ENCODE measurements around the gene DOCK1.

The DOCK1 gene

DNA sequence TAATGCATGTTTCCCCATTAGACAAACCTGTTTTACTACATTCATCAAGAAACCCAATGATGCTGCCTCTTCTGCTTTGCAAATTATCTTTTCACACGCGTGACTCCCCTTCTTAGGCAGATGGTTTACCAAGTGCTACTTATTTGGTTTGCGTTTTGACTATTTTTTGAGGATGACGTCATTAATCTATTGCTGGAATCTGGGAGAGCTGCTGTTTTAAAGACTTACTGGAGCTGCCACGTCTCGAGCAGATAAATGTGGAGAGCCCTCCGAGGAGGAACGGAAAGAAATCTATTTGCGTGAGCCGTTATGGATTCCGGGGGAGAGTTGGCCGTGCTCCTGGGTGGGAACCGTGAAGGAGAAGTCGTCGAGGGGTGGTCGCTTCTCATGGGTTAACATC is 271.4 kb downstream of the DOCK1 start:
- no peak for DNase-seq (ENCODE audit: low read depth in 3 of 3)

DNA sequence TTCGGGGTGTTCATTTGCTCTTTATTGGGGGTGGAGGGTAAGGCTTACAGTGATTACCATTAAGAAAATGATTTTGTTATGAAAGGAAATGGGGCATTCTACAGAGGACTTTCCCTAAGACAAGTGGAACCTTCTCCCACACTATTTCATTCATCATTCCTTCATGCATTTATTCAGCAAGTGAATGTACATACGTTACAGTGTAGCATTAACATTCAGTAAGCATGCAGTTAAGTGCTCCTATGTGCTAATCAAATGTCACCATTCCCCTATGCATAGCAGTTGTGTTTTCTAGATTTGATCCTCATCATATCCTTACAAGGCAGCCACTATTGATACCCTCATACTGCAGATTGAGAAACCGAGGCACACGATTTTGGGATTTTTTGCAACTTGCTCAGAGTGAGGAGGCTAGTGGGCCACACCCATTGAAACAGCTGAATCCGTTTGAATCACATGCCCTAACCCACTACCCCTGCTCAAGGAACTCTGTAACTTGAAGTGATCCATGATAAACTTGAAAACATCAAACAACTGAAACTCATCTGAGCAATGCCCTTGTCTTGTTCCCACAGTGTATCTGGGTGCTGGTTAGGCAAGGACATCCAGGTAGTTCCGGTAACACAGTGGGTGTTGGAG is 274.5 kb downstream of the DOCK1 start:
- DNase-seq (ENCODE audit: low read depth in 3 of 3), result no peak

DNA sequence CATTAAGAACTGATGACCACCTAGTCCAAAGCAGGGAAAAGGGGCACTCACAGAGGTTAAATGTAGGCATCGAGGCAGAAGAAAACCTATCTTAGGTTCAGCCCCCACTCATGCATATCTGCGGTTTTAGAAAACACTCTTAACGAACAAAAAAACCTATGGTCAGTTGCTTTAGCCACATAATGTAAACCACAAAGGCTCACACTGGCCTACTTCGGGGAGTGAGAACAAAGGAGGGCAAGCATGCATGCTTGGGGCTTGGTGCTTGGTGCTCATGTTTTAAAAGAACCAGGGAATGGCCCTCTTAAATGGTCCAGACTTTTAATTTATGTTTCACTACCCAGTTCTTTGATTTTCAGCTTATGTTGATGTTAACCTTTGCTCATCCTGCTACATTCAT is 276.9 kb downstream of the DOCK1 start:
- no peak for DNase-seq (ENCODE audit: low read depth in 3 of 3)

DNA sequence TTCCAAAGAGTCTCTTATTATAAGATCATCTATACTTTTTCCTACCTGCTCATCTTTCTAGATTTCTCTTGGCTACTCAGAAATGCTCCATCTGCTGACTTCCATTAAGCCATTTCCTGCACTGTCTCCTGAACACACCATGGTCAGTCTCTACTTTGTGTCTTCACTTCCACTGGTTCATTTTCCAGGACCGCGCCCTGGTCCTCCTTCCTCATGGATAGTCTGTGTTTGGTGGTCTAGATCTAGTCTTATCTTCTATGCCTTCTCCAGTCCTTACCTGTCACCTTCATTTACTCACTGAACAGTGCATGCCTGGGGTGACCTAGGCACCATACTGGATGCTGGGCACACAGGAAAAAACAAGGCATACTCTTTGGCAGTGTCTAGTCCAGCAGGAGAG is 279.4 kb downstream of the DOCK1 start:
- no peak for DNase-seq (ENCODE audit: low read depth in 3 of 3)

DNA sequence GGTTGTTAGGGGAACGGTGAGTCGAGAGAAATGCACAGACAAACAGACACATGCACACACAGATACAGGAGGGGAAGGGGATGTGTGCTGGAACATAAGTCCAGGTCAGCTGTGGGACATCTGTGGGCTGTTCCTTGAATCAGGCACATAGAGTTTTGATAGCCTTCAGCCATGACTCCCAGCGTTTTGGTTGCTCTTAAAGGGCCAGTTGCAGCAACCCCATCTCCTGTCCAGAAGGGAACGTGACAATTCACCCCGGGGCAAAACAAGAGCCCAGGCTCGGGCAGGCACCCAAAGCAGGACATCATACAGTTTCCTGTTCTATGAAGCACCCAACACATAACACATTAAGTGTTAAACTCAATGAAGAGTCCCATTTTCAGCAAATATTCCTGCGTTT is 281.6 kb downstream of the DOCK1 start:
- no peak for DNase-seq (ENCODE audit: low read depth in 3 of 3)

DNA sequence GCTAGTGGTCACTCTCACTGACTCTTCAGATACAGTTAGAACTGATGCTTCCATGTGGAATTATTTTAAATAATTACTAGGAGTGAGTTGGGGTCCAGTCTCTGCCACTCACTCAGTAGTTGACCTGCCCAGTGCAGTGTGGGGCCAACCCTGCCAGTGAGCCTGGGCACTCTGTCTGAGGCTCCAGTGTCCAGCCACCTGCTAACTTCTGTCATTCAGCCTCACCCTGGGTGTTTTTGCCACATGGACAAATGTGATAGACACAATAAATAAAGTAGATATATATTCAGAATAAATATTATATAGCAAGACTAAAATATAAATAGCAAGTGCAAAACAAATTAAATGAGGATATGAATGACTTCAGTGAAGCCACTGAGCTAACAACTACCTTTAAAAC is 284.0 kb downstream of the DOCK1 start:
- DNase-seq (ENCODE audit: low read depth in 3 of 3), result no peak

DNA sequence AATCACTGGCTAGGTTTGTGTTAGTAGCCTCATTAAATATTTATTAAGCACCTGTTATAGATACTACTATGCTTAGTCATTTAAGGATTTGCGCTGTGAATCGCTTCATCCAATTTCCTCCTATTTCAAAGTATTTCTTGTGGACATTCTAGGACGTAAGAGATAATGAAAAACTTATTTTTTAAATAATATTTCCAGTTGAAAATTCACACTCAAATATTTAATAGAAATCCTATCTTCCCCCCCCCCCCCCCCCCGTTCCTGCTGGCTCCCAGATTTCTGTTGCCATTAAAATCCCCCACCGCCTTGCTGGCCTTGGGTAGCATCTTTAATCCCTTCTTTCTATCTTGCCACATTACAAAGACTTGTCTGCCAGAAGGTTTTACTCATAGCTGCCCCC is 285.2 kb downstream of the DOCK1 start:
- no peak for DNase-seq (ENCODE audit: low read depth in 3 of 3)

DNA sequence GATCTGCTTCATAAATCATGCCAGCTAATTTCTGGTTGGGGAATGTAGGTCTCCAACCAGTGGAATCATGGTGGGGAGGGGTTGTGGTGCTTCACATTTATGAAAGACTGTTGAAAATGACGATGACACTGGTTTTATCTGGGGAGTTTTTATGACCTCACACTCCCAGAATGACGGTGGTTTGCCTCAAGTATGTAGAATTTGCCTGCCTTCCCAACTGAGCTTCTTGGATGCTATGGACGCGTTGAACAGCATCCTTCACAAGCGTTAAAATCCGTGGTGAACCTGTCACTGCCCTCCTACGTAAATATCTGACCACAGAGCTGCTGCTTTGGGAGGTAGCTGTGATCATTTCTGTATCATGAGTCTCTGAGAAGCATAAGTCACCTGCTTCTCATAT is 287.9 kb downstream of the DOCK1 start:
- no peak for DNase-seq (ENCODE audit: low read depth in 3 of 3)

DNA sequence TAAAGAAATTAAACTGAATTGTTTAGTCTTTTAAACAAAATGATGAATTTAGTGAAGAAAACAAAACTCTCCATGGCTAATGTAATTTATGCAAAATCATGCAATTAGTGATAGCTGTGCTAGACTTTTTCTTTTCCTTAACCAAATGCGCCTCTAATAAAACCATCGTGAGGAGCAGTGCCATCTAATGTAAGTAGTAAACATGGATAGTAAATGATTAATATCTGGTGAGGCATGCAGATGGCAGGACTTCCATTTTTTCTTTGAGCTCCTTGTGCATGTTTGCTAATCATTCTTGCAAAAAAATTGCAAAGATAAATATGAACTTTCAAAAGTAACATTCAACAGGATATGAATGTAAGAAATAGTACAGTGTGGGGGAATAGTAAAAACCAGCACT is 288.9 kb downstream of the DOCK1 start:
- DNase-seq (ENCODE audit: low read depth in 3 of 3), result no peak

DNA sequence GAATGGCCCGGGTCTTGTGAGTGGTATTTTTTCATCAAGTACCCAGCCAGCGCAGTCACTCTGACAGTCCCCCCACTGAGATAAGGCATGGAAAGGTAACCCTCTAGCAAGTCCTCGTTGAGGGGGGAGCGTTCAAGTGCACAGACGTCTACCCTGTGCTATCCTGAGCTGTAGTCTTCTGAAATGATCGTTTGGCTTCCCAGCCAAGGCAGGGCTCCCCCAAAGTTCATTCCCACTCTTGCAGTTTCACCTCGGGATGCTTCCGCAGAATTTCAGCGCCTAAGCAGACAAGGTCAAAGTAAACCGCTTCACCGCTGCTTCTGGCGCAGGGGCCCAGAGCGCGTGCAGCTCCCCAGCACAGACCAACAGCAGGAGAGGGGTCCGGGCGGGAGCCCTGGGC is 289.4 kb downstream of the DOCK1 start:
- DNase-seq (ENCODE audit: low read depth in 3 of 3), result no peak

DNA sequence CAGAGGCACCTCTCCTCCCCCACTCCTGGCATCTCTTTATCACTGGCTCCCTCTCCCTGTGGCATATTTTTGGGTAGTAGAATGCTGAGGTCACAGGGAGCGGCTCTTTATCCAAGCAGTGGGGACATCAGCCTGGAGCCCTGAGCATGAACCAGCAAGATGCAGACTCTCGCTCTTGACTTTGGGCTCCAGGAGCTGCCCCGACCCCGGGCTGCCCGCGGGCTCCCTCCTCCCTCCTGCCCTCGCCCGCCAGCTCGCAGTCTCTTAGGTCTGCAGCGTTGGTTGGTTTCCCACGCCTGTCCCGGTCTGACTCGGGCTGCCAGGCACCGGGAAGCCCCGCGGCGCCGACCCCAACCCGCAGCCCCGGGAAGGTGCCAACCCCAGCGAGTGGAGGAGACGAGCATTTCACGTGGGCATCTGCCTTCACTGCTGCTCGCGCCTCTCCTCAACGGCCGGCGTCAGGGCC is 289.8 kb downstream of the DOCK1 start:
- DNase-seq (ENCODE audit: low read depth in 3 of 3), result no peak

DNA sequence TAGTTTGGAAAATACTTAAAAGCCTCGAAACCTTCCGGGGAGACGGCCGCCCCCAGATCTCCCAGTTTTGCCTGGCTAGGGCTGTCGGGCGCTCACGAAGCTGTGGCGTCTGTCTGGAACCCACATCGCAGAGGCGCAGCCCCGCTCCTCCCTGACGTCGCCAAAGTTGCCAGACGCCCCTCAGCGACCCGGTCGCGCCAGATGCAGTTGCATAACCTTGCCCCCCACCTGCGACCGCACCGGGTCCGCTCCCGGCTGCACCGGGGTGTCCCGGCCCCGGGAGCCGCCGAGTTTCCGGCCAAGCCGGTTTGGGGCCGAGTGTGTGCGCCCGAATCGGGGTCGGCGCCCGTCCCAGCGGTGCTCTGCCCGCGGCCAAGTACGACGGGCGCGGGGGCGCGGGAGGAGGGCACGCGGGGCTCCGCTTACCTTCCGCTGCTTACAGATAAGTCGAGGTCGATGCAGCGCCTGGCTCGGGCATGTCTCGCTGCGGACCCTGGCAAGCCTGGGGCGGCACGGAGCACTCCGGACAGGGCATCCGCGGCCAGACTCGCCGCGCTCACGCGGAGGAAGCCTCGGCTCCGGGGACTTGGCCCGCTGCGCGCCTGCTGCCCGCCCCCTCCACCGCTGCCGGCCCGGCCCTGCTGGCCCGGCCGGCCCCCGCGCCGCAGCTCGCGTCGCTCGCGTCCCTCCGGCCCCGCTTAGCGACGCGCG is 290.5 kb downstream of the DOCK1 start:
- no peak for DNase-seq (ENCODE audit: low read depth in 3 of 3)

DNA sequence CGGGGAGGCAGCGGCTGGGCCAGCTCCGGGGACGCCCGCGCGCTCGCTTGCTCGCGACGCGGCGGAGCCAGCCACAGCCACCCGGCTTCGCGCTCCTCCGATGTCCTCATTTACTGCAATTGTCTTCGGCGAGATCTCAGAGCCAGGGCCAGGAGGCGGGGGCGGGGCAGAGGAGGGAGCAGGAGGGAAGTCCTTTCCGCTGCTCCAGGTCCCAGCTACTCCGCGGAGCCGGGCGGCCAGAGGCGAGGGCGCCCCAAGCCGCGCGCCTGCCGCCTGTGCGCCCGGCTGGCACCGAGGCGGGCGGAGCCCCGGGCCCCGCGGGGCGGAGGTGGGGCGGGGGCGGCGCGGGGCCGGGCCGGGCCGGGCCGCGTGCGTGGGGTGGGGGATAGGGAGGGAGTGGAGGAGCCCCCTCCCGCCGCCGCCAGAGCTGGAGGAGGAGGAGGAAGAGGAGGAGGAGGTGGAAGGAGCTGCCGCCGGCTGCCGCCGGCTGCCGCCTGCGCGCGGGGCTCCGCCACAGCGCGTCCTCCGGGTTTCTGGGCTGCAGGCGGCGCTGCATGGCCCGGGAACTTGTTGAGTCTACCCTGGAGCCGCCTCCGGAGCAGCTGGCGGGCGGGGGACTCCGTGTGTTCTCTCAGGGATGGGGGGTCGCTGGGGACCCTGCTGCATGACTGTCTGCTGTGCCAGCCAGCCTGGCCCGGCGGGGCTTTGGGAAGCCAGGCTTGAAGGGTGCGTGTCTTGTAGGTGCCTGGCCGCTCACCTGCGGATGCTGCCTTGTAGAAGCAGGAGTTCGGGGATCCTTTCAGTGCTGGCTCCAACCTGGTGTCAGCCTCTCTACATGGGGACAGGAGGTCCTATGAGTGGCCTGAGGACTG is 291.3 kb downstream of the DOCK1 start, which contains the start of gene INSYN2A:
Gene INSYN2A, minus strand, starts transcription at position 310 of the 872 bp plus-strand sequence. CDS start 20,196 bp downstream, outside the sequence.
- no peak for DNase-seq (ENCODE audit: low read depth in 3 of 3)

DNA sequence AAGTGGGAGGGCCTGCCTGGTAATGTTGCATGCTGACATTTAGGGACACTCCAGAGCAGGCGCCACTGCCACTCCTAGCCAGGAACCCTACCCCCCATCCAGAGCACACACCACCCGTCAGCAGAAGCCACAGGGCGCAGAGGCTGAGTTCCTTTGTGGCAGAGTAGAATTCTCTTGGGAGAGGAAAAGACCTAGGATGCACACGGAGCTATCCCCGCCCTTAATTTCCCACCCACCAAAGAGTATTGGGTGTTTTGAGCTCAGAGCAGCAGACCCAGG is 291.9 kb downstream of the DOCK1 start:
- DNase-seq (ENCODE audit: low read depth in 3 of 3), result no peak

DNA sequence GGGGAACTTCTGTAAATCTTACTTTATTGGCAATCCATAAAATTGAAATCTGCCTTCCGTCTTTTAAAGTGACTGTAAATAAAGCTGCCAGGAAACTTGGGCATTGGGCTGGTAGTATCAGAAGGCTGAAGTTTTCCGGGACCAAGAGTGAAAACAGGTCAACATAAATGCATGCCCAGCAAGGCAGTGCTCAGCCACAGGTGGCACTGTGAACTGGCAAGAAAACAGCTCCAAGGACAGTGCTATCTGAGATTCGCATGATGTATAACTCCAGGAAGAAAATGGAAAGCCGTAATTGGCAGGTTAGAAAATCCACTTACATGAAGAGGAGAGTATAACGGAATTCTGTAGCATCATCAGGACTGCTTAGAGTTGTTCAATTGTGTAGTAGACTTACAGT is 293.1 kb downstream of the DOCK1 start:
- DNase-seq (ENCODE audit: low read depth in 3 of 3), result no peak

DNA sequence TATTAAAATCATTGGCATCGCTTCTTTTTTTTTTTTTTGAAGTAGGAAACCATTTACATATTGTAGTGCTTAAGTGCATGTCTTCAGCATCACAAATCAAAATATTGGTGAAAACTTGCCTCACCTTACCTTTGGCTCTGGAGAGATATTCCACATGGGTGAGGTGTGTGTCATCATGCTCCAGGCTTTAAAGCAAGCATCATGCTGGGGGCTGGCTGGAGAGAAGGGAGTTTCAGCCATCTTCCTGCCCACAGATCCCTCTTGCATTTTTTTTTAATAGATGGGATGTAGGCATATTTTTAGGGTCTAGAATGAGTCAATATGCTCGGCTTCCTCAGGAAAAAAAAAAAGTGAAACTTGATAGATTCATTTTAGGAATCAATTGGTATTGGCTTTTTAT is 293.5 kb downstream of the DOCK1 start:
- DNase-seq (ENCODE audit: low read depth in 3 of 3), result no peak

DNA sequence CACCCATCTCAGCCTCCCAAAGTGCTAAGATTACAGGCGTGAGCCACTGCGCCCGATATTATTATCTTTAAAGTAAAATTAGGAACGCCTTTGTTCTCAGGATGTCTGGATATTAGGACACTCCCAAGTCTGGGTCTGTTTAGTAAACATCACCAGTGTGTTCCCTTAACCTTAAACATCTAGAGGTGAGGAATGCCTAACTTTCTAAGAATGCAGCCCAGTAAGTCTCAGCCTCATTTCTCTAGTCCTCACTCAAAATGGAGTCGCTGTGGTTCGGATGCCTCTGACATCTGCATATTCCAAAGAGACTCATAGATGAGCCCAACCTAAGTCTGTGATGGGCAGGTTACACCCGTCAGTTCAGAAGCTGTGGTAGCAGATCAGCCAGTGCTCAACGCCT is 295.4 kb downstream of the DOCK1 start:
- DNase-seq (ENCODE audit: low read depth in 3 of 3), result no peak

DNA sequence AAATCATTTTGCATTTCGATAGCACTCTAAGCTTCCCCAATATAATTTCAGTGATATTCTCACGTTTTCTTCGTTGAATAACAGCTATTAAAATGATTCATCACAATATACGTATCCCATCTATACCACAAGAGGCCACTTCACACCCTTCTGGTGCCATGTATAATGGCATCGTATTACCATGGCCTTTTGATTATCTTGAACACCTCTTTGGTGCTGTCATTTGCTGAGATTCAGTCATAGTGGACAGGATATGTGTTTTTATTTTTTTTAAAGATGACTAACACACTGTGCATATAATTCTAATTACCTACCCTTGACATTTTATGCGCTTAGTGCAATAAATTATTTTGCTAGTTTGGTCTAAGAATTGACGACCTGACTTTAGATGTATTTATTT is 297.8 kb downstream of the DOCK1 start:
- DNase-seq (ENCODE audit: low read depth in 3 of 3), result no peak

DNA sequence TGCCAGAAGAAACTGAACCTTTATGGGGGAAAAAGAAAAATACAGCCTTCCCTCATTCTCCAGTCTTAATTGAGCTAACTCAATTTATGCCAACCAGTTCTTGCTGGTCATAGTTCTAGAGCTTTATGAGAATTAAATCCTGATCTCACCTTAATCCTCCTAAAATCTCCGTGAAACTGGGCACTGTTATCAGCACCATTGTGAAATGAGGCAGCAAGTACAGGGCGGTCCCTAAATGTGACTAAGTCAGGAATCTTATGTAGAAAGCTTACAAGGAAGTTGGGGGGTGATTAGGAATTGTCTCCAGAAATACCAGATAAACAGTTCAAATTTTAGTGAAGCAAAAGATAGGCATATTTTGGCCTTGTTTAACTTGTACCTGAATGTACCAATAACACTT is 301.9 kb downstream of the DOCK1 start:
- DNase-seq (ENCODE audit: low read depth in 3 of 3), result no peak

DNA sequence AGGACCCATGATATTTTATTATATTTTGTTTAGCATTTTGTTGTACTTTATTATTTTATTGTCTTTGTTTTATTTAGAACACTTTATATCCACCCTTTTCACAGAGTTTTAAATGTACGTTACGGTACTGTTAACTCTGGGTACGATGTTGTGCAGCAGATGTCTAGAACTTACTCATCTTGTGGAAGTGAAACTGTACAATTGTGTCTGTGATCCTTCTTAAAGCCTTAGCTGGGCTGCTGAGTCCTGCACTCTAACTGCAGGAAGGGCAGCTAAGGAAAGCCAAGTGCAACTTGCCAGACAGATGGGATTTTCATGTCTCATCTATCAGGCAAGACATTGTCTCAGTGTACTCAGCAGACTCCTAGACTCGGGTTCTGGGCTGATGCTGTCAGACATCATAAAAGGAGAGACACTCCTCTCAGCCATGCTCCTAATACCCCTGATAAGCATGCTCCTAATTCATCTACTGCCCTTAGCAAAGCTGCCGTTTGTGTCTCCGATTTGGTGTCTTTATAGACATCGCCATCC is 305.8 kb downstream of the DOCK1 start:
- no peak for DNase-seq (ENCODE audit: low read depth in 3 of 3)

DNA sequence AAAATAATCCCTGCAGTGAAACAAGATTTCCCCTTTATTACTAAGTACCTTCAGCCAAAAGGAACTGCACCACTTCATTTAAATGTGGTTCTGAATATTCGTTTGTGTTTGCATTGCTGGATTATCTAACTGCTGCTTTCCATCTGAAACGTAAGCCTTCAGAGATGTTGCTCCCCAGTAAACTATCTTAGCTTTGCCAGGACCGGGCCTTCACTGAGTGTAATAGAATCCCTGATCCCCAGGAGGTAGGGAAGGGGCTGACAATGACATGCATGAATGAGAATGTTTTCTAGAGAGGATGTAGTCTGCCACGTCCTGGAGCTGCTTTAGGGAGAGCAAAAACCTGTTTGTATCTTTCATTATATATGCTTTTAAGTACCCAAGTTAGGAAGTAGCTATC is 310.6 kb downstream of the DOCK1 start:
- no peak for DNase-seq (ENCODE audit: low read depth in 3 of 3)

DNA sequence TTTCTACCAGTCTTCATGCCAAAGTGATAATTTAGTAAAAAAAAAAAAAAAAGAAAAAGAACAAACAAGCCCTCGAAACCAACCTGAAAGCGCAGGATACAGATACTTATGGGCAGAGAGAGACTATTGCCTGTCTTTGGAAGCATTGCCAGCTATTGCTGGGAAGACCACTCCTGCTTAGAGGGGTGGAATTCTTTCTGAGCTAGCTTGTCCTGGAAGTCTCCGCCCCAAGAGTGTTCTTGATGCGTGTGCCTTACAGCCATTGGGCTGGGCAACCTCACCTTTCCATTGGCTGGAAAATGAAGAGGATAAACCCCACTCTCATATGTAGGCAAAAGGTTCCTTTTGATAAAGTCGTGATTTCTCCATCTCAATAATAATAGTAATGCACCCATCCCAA is 311.0 kb downstream of the DOCK1 start:
- DNase-seq (ENCODE audit: low read depth in 3 of 3), result no peak

DNA sequence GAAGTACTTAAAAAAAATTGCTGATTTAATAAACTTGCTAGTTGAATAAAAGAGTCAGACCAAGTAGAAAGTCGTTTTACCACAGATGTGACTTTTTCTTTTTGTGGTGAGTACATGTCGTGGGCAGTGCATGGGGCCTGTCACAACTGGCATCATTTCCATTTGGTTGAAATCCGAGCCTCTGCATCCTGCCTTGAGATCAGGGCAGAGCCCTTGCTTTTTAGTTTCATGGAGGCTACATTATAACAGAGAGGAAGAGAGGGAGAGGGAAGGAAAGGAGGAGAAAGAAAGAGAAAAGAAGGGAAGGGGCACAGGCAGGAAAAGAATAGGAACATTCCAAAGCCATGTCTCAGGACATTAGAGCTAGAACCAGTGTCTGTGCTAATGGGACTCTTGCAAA is 311.6 kb downstream of the DOCK1 start:
- no peak for DNase-seq (ENCODE audit: low read depth in 3 of 3)
